Measurements from ENCODE around the gene HAPLN3. TPM values are rescaled to one million over a fixed set of nuclear protein-coding genes. Genes with fewer than 3 reads are reported as not detected.

HAPLN3 gene
- total RNA-seq, 1 experiment from 2014 or later, result 42.4 TPM

GRCh38 chr15:88839961-88840360 is 55.4 kb downstream of the HAPLN3 start:
- Histone ChIP-seq H3K79me1 (ENCODE audit: insufficient read depth, low read depth, low read length, poor library complexity, severe bottlenecking) (no peaks in the 10 kb centered on the region), H3K79me2 (ENCODE audit: insufficient read depth, low read length) (no peaks in the 10 kb centered on the region), H4K8ac (replicated peaks; ENCODE audit: insufficient read length, low read depth, low read length) (no peak overlapping the region), H3K9ac (ENCODE audit: extremely low read depth, insufficient read length, low read length) (no peak overlapping the region), H3K4ac (ENCODE audit: low read depth, low read length) (no peak overlapping the region), H3K18ac (ENCODE audit: insufficient read length, low read depth, low read length) (no peak overlapping the region), H3K23me2 (ENCODE audit: insufficient read length, low read depth, low read length, poor library complexity, severe bottlenecking) (peaks cover 3% of the 10 kb centered on the region), H2BK20ac (ENCODE audit: low read depth, low read length, poor library complexity, severe bottlenecking) (no peak overlapping the region), H2BK120ac (ENCODE audit: low read depth, low read length, poor library complexity, severe bottlenecking) (no peak overlapping the region), H4K5ac (ENCODE audit: insufficient read length, low read depth, low read length) (no peak overlapping the region), H3K4me2 (ENCODE audit: insufficient read depth, insufficient read length, low read length) (no peak overlapping the region), H3K9me3 (ENCODE audit: control insufficient read depth, low read depth, low read length) (no peaks in the 10 kb centered on the region), H3K14ac (ENCODE audit: insufficient read depth, low read length) (no peak overlapping the region), H3K27ac (ENCODE audit: insufficient read length, low read depth, low read length) (no peak overlapping the region), H2BK15ac (ENCODE audit: low read depth, low read length) (no peak overlapping the region), H4K91ac (ENCODE audit: insufficient read length, low read depth, low read length) (no peak overlapping the region), H3T11ph (ENCODE audit: low read length) (no peak overlapping the region), H2BK12ac (ENCODE audit: insufficient read length, low read depth, low read length) (no peak overlapping the region), H3K4me1 (ENCODE audit: insufficient read depth, low read length) (no peaks in the 10 kb centered on the region), H2AFZ (ENCODE audit: low read length) (no peak overlapping the region), H3K27me3 (ENCODE audit: insufficient read depth, low read length) (no peaks in the 10 kb centered on the region), H4K20me1 (ENCODE audit: control insufficient read depth, insufficient read depth, insufficient read length) (no peaks in the 10 kb centered on the region), H2AK5ac (ENCODE audit: insufficient read length, low read length) (no peak overlapping the region), H3K56ac (ENCODE audit: insufficient read length, low read depth, low read length) (no peak overlapping the region), H3K23ac (ENCODE audit: insufficient read length, low read depth, low read length) (no peak overlapping the region), H2BK5ac (ENCODE audit: insufficient read length, low read length) (no peak overlapping the region)
- no peaks in the 10 kb centered on the region for H3K36me3 Mint-ChIP-seq (ENCODE audit: insufficient read depth in 1 of 3, low read depth in 3 of 3)
- no CpG with 5 or more reads among the region's 16 CpGs for WGBS (ENCODE audit: extremely low coverage, insufficient read length, low lambda C conversion rate)
- no peak overlapping the region for H3K4me3 Mint-ChIP-seq
- H3K27ac Mint-ChIP-seq, result no peak overlapping the region
- no peak for DNase-seq
- peaks cover 0 to 6% of the 10 kb centered on the region in 2 experiments; a peak in 2 of 4 replicates for H3K4me1 Mint-ChIP-seq
- no peaks in the 10 kb centered on the region for H3K9me3 Mint-ChIP-seq
- H3K27me3 Mint-ChIP-seq (ENCODE audit: low read depth), result peaks cover 5% of the 10 kb centered on the region
- TF ChIP-seq CTCF (conservative IDR thresholded peaks at IDR 0.05), result no peak
